Measurements from ENCODE around the gene WNT4.

DNA sequence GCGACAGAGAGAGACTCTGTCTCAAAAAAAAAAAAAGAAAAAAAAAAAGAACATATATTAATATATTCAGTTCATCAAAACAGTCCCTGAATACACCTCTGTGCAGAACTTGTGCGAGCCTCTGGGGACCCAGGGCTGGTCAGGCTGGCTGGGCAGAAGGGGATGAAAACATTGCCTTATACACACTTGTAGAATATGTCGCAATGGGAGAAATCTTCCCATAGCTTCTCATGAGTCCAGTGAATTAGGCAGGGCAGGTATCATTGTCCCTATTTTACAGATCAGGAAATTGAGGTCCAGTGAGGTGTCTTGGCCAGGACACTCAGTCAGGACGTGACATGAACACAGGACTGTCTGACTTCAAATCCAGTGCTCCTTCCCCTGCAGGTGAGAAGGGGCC is 12.6 kb upstream of the WNT4 start:
- TF ChIP-seq, protein P1, sequence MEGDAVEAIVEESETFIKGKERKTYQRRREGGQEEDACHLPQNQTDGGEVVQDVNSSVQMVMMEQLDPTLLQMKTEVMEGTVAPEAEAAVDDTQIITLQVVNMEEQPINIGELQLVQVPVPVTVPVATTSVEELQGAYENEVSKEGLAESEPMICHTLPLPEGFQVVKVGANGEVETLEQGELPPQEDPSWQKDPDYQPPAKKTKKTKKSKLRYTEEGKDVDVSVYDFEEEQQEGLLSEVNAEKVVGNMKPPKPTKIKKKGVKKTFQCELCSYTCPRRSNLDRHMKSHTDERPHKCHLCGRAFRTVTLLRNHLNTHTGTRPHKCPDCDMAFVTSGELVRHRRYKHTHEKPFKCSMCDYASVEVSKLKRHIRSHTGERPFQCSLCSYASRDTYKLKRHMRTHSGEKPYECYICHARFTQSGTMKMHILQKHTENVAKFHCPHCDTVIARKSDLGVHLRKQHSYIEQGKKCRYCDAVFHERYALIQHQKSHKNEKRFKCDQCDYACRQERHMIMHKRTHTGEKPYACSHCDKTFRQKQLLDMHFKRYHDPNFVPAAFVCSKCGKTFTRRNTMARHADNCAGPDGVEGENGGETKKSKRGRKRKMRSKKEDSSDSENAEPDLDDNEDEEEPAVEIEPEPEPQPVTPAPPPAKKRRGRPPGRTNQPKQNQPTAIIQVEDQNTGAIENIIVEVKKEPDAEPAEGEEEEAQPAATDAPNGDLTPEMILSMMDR (IDR thresholded peaks at IDR 0.05), result no peak
- TF ChIP-seq POLR2A (IDR thresholded peaks at IDR 0.05), result no peak

Measured in Peyer's patch (tissue), 4 donors.